CD4-positive, alpha-beta memory T cell (primary cell): ENCODE measurements around the gene SLC18A2. TPM values are rescaled to one million over a fixed set of nuclear protein-coding genes. Genes with fewer than 3 reads are reported as not detected.
"Not testable (repeated sequence)": the region's sequence is repeated elsewhere in the genome, so short reads cannot be mapped to it uniquely, and the experiment has no call there.

ENCODE experiments used
- CTCF ChIA-PET: fragments of 350-600 bp; sonication (Branson Sonifier 250); formaldehyde crosslinking; loops from one replicate; lab custom pipeline; 2021; ENCODE audit warnings: inconsistent platforms; ENCODE audit not compliant: partially characterized antibody; lab: Charles Lee
- POLR2A ChIA-PET: fragments of 350-600 bp; sonication (Branson Sonifier 250); formaldehyde crosslinking; loops from one replicate; lab custom pipeline; 2021; ENCODE audit not compliant: partially characterized antibody; lab: Charles Lee
- DNase-seq, 5 donors: peaks; one replicate each; pipeline versions ENCODE4 v3.0.0 to v3.0.0-alpha.2; 2020 to 2022; ENCODE audit warnings: mixed read lengths in 1 of 5
- H3K27ac ChIP-seq: one replicate; pipeline ENCODE4 v1.7.0; 2013; ENCODE audit warnings: low read depth, low read length
- H3K27me3 ChIP-seq: 2 replicates; pipeline ENCODE4 v1.7.0; 2013; ENCODE audit warnings: mild to moderate bottlenecking, low read length, moderate library complexity; ENCODE audit not compliant: insufficient read depth
- H3K36me3 ChIP-seq: 2 replicates; pipeline ENCODE4 v1.7.0; 2013; ENCODE audit warnings: mild to moderate bottlenecking, low read length, moderate library complexity; ENCODE audit not compliant: insufficient read depth
- H3K4me1 ChIP-seq: 2 replicates; pipeline ENCODE4 v1.7.0; 2013; ENCODE audit warnings: mild to moderate bottlenecking, low read length, moderate library complexity; ENCODE audit not compliant: insufficient read depth
- H3K4me3 ChIP-seq, 2 donors: one replicate each; pipeline ENCODE4 v1.7.0; 2013; ENCODE audit warnings: low read length in 2 of 2, mild to moderate bottlenecking in 1 of 2
- H3K9me3 ChIP-seq, 2 donors: one replicate each; pipeline ENCODE4 v1.7.0; 2013; ENCODE audit warnings: low read length in 2 of 2, control low read depth in 1 of 2; ENCODE audit not compliant: control insufficient read depth in 1 of 2
- H3K27ac Mint-ChIP-seq, 7 donors: one replicate each; pipeline ENCODE4 v1.8.0; 2020 to 2021; ENCODE audit warnings: mixed read lengths in 7 of 7, mild to moderate bottlenecking in 6 of 7, inconsistent platforms in 3 of 7, moderate library complexity in 3 of 7
- H3K27me3 Mint-ChIP-seq, 2 donors: one replicate each; pipeline ENCODE4 v1.8.0; 2020 to 2021; ENCODE audit warnings: mixed read lengths in 2 of 2
- H3K36me3 Mint-ChIP-seq, 2 donors: one replicate each; pipeline ENCODE4 v1.8.0; 2020 to 2021; ENCODE audit warnings: mixed read lengths in 2 of 2, inconsistent platforms in 1 of 2, mild to moderate bottlenecking in 1 of 2
- H3K4me1 Mint-ChIP-seq, 4 donors: one replicate each; pipeline ENCODE4 v1.8.0; 2020 to 2021; ENCODE audit warnings: mixed read lengths in 4 of 4, mild to moderate bottlenecking in 1 of 4
- H3K4me3 Mint-ChIP-seq, 8 donors: one replicate each; pipeline ENCODE4 v1.8.0; 2020 to 2021; ENCODE audit warnings: mixed read lengths in 8 of 8, mild to moderate bottlenecking in 7 of 8, moderate library complexity in 6 of 8, inconsistent platforms in 3 of 8
- H3K9me3 Mint-ChIP-seq, 8 donors: one replicate each; pipeline ENCODE4 v1.8.0; 2020 to 2021; ENCODE audit warnings: mixed read lengths in 8 of 8, mild to moderate bottlenecking in 5 of 8, inconsistent platforms in 3 of 8, moderate library complexity in 1 of 8
- intact Hi-C: fragments of 100-400 bp; cut with micrococcal nuclease; formaldehyde crosslinking; loops from one replicate; pipeline ENCODE4 v1.15.1; 2023
- polyA plus RNA-seq, 2 donors: library from polyadenylated mRNA; unstranded; fragments of 300-500 nt; fragmentation: Illumina TruSeq; gene quantifications; one replicate each; pipeline ENCODE4 v1.2.3, GENCODE V29; 2021
- total RNA-seq, 2 experiments: library from RNA; stranded (reverse); gene quantifications; one replicate each; pipeline ENCODE4 v1.2.3, GENCODE V29; 2021

The SLC18A2 gene
- total and polyA plus RNA-seq, 4 experiments from 2014 or later, result 0.22 to 0.94 (median 0.64) TPM

DNA sequence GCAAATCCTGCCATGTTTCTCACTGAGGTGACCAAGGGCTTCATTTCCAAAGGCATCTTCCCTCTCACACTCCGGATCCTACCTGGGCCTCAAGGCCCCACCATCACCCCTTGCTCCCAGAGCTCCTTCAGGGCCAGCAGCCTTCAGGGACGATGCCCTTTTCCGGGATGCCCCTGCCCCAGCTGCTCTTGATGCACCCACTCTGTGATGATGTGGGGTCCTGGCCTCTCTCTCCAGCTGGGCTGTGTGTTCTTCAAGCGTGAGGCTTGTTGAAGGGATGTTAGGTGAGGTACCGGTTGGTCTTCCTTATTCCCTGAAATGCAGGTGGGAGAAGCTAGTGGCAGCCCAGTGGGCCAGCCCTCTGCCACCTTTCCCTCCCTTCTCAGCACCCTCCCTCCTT, 18.4 kb upstream of the SLC18A2 start:
- no peak overlapping the region for H3K4me3 Mint-ChIP-seq
- peaks cover 0 to 6% (median 0%) of the 10 kb centered on the region in 4 donors for H3K4me1 Mint-ChIP-seq
- Histone ChIP-seq H3K27me3 (no peaks in the 10 kb centered on the region), H3K9me3 (no peaks in the 10 kb centered on the region), H3K27ac (no peak overlapping the region), H3K36me3 (no peaks in the 10 kb centered on the region), H3K4me1 (no peaks in the 10 kb centered on the region), H3K4me3 (no peak overlapping the region)
- ChIA-PET CTCF (no interaction called here), POLR2A (no interaction called here)
- no peak for DNase-seq
- H3K36me3 Mint-ChIP-seq, result no peaks in the 10 kb centered on the region
- intact Hi-C loops, result no loop called here
- H3K9me3 Mint-ChIP-seq, result no peaks in the 10 kb centered on the region
- H3K27ac Mint-ChIP-seq, result no peak overlapping the region
- H3K27me3 Mint-ChIP-seq, result peaks cover 1 to 14% of the 10 kb centered on the region in 2 donors

DNA sequence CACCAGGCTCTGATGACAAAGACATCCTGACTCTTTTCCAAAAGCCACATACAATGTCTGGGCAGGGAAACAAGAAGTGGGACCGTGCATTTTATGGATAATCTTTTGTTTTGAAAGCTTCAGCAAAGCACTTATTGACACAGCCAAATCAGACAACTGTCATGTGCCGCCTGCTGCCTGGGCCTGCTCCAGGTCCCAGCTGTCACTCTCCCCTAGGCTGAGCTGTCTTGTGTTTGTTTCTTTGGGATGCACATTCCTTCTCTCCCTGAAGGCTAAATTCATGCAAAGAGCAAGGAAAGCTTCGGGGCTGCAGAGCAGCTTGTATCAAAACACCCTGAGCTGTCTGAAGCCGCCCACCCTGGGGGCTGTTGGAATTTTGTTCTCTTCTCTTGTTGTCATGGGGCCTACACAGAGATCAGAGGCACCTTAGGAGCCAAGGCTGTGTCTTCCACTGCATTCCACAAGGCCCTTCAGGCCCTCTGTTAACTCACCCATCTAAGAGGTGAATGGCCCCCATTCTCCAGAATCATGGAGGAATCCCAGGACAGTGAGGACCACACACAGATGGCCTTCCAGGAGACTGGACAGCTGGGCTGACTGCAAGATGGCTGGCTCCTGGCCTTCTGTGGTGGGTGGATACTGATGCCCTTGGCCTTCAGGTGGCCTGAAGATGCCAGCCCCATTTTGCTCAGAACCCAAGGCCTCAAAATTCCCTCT, 17.8 kb upstream of the SLC18A2 start:
- Histone ChIP-seq H3K27me3 (no peaks in the 10 kb centered on the region), H3K4me3 (no peak overlapping the region), H3K36me3 (no peaks in the 10 kb centered on the region), H3K4me1 (no peaks in the 10 kb centered on the region), H3K27ac (no peak overlapping the region), H3K9me3 (no peaks in the 10 kb centered on the region)
- H3K4me1 Mint-ChIP-seq, result no peaks in the 10 kb centered on the region
- H3K27ac Mint-ChIP-seq, result no peak overlapping the region
- H3K27me3 Mint-ChIP-seq, result peaks cover 1 to 12% of the 10 kb centered on the region in 2 donors
- H3K4me3 Mint-ChIP-seq, result no peak overlapping the region
- no peaks in the 10 kb centered on the region for H3K9me3 Mint-ChIP-seq
- H3K36me3 Mint-ChIP-seq, result no peaks in the 10 kb centered on the region
- intact Hi-C loops, result no loop called here
- CTCF ChIA-PET, result interaction anchor here (0.6 to 1.2 kb wide), 2 partner anchors 69 to 97 kb away, joined by 4 read pairs; no protein-coding TSS in a partner anchor
- POLR2A ChIA-PET, result no interaction called here
- DNase-seq, result no peak

DNA sequence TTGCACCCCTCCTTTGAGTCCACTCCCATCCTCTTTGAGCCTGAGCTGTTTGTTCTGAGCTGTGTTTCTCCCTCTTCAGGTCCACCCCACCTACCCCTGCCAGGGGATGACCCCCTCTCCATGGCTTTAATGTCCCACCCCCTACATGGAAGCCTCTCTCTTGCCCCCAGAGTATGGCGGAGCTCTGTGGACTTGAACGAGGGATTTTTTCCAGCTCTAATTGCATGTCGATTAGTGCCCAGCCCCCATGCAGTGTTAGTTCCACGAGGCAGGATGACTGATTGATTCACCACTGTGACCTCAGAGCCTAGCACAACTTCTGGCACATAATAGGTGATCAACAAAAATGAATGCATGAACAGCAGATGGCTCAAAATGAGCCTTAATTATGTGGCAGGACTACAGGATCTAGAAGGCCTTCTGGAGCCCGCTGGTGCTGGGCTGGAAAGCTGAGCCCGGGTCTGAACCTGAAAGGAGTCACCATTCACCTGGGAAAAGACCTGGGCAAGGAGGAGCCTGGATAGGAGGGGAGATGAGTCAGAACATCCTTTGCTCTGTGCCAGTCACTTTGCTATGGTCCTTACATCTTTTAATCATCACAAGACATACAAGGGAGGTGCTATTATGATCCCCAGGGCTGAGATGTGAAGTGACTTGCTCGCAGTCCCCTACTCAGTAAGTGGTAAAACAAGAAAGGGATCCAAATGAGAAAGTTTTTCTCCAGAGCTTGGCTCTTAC, 17.1 kb upstream of the SLC18A2 start:
- Histone ChIP-seq H3K27me3 (no peaks in the 10 kb centered on the region), H3K4me3 (no peak overlapping the region), H3K36me3 (no peaks in the 10 kb centered on the region), H3K27ac (no peak overlapping the region), H3K9me3 (no peaks in the 10 kb centered on the region), H3K4me1 (no peaks in the 10 kb centered on the region)
- peaks cover 2 to 10% of the 10 kb centered on the region in 2 donors for H3K27me3 Mint-ChIP-seq
- no peaks in the 10 kb centered on the region for H3K9me3 Mint-ChIP-seq
- ChIA-PET POLR2A (no interaction called here), CTCF (interaction anchor here (0.6 to 3.4 kb wide), 4 partner anchors 7 to 96 kb away, joined by 3 to 25 read pairs (median 4); no protein-coding TSS in a partner anchor)
- no peaks in the 10 kb centered on the region for H3K36me3 Mint-ChIP-seq
- intact Hi-C loops, result no loop called here
- no peak overlapping the region for H3K4me3 Mint-ChIP-seq
- no peak overlapping the region for H3K27ac Mint-ChIP-seq
- no peak for DNase-seq
- H3K4me1 Mint-ChIP-seq, result no peaks in the 10 kb centered on the region

DNA sequence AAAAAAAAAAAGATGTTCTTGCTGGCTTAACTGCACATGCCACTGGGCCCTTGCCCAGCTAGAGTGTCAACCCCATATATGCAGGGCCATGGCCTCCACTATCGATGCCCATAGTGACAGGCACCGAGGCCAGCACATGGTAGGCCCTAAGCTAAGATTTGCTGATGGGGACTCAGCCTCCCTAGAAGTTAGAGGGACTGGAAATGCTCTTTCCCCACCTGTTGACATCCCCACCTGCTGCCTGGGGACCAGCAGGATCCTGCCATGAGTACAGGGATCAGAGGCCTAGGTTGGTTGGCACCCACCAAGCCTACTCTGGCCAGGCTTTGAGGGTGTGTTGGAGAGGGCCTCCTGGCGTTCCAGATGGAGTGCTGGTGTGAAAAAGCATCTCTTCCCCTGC, 16.0 kb upstream of the SLC18A2 start:
- Mint-ChIP-seq H3K4me3 (no peak overlapping the region), H3K9me3 (no peaks in the 10 kb centered on the region), H3K27me3 (peaks cover 9 to 15% of the 10 kb centered on the region in 2 donors), H3K4me1 (no peaks in the 10 kb centered on the region), H3K27ac (no peak overlapping the region), H3K36me3 (no peaks in the 10 kb centered on the region)
- Histone ChIP-seq H3K36me3 (no peaks in the 10 kb centered on the region), H3K27ac (no peak overlapping the region), H3K9me3 (no peaks in the 10 kb centered on the region), H3K4me1 (no peaks in the 10 kb centered on the region), H3K27me3 (no peaks in the 10 kb centered on the region), H3K4me3 (no peak overlapping the region)
- POLR2A ChIA-PET, result no interaction called here
- intact Hi-C loops, result no loop called here
- CTCF ChIA-PET, result interaction anchor here (1.0 to 3.4 kb wide), 2 partner anchors 8 to 58 kb away, joined by 3 to 25 read pairs; no protein-coding TSS in a partner anchor
- DNase-seq, result no peak

DNA sequence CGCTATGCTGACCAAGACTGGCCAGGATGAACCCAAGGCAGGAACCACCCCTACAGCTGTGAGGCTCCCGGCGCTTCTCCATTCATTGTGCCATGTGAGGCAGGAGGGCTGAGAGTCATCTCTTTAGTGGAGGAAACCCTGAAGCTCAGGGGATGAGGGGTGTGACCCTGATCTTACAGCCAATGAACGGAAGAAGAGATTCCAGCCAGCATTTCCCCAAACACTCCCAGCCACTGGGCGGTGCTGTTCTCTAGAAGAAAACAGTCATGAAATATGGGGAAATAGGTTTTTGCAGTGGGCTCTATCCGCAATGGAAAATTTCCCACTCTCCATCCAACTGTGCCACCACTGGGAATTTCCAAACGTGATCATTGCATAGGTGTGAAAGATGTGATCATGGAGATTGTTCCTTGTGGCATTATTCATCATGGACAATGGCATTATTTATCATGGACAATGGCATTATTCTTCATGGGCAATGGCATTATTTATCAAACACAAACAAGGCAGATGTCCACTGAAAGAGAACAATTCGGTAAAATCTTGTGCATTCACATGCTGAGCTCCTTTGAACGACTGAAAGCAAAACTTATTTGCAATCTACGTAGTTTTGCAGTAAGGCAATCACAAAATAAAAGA, 14.0 kb upstream of the SLC18A2 start:
- Mint-ChIP-seq H3K27ac (no peak overlapping the region), H3K4me1 (no peaks in the 10 kb centered on the region), H3K4me3 (no peak overlapping the region), H3K9me3 (peaks cover 0 to 3% (median 1%) of the 10 kb centered on the region in 8 donors), H3K27me3 (peaks cover 19 to 29% of the 10 kb centered on the region in 2 donors), H3K36me3 (no peaks in the 10 kb centered on the region)
- Histone ChIP-seq H3K36me3 (no peaks in the 10 kb centered on the region), H3K27ac (no peak overlapping the region), H3K4me3 (no peak overlapping the region), H3K9me3 (no peaks in the 10 kb centered on the region), H3K4me1 (no peaks in the 10 kb centered on the region), H3K27me3 (no peaks in the 10 kb centered on the region)
- ChIA-PET POLR2A (no interaction called here), CTCF (interaction anchor here (3.4 kb wide), 1 partner anchor 10 kb away, joined by 25 read pairs; no protein-coding TSS in a partner anchor)
- intact Hi-C loops, result no loop called here
- no peak for DNase-seq

DNA sequence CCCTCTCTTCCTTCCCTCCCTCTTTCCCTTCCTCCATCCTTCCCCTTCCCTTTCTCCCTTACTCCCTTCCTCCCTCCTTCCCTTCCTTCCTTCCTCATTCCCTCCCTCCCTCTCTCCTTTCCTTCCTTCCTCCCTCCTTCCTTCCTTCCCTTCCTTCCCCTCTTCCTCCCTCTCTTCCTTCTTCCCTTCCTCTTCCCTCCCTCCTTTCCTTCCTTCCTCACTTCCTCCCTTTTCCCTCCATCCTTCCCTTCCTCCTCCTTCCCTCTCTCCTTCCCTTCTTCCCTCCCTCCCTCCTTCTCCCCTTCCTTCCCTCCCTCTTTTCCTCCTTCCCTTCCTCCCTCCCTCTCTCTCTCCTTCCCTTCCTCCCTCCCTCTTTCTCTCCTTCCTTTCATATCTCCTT, 12.7 kb upstream of the SLC18A2 start:
- Mint-ChIP-seq H3K4me1 (no peaks in the 10 kb centered on the region), H3K36me3 (no peaks in the 10 kb centered on the region), H3K4me3 (no peak overlapping the region), H3K27ac (no peak overlapping the region), H3K27me3 (peaks cover 19 to 36% of the 10 kb centered on the region in 2 donors), H3K9me3 (peaks cover 0 to 3% (median 1%) of the 10 kb centered on the region in 8 donors)
- H3K36me3 ChIP-seq, result no peaks in the 10 kb centered on the region
- no peak overlapping the region for H3K4me3 ChIP-seq
- no peak overlapping the region for H3K27ac ChIP-seq
- CTCF ChIA-PET, result no interaction called here
- no peaks in the 10 kb centered on the region for H3K9me3 ChIP-seq
- H3K27me3 ChIP-seq, result no peaks in the 10 kb centered on the region
- no peaks in the 10 kb centered on the region for H3K4me1 ChIP-seq
- intact Hi-C loops, result no loop called here
- no peak for DNase-seq
- POLR2A ChIA-PET, result no interaction called here

DNA sequence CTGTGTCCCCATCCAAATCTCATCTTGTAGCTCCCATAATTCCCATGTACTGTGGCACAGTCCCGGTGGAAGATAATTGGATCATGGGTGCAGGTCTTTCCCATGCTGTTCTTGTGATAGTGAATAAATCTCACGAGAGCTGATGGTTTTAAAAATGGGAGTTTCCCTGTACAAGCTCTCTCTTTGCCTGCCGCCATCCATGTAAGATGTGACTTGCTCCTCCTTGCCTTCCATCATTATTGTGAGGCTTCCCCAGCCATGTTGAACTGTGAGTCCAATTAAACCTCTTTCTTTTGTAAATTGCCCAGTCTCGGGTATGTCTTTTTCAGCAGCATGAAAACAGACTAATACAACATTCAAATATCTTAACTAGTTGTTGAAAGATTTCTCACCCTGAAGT, 10.8 kb upstream of the SLC18A2 start:
- CTCF ChIA-PET, result interaction anchor here (0.8 to 1.0 kb wide), 2 partner anchors 11 to 13 kb away, joined by 3 to 8 read pairs; no protein-coding TSS in a partner anchor
- H3K36me3 Mint-ChIP-seq, H3K4me3 ChIP-seq, H3K36me3 ChIP-seq, POLR2A ChIA-PET, DNase-seq, H3K4me1 Mint-ChIP-seq, H3K9me3 ChIP-seq, H3K4me3 Mint-ChIP-seq, intact Hi-C loops, H3K9me3 Mint-ChIP-seq, H3K4me1 ChIP-seq, H3K27me3 ChIP-seq, H3K27ac ChIP-seq: not testable (repeated sequence)
- peaks cover 19 to 39% of the 10 kb centered on the region in 2 donors for H3K27me3 Mint-ChIP-seq
- H3K27ac Mint-ChIP-seq, result peak overlapping the region in 1 of 7 donors; percentile 79
